Upper lobe of left lung (tissue), 6 donors: Measurements from ENCODE around the gene ZFR2. TPM values are rescaled to one million over a fixed set of nuclear protein-coding genes. Genes with fewer than 3 reads are reported as not detected.

Source experiments
- ATAC-seq, 2 donors: fragments of 200-7000 bp; cut with Tn5 transposase; one replicate each; pipeline ENCODE4 v1.9.1; 2022; ENCODE audit warnings: mild to moderate bottlenecking in 2 of 2, moderate library complexity in 2 of 2; ENCODE audit not compliant: low FRiP score in 2 of 2
- DNase-seq, 2 donors: peaks; one replicate each; pipeline ENCODE4 v3.0.0-alpha.2; 2019 to 2020
- H3K27ac ChIP-seq, 4 donors: fragments of 200-600 bp; sonication (generic); one replicate each; pipeline ENCODE4 v1.5.1; 2016 to 2019
- H3K27me3 ChIP-seq, 4 donors: fragments of 200-600 bp; sonication (generic); one replicate each; pipeline ENCODE4 v1.5.1; 2017 to 2019
- H3K36me3 ChIP-seq, 4 donors: fragments of 200-600 bp; sonication (generic); one replicate each; pipeline ENCODE4 v1.5.1; 2016 to 2019
- H3K4me1 ChIP-seq, 4 donors: fragments of 200-600 bp; sonication (generic); one replicate each; pipeline ENCODE4 v1.5.1; 2018 to 2019
- H3K4me3 ChIP-seq, 4 donors: fragments of 200-600 bp; sonication (generic); one replicate each; pipeline ENCODE4 v1.5.1; 2017 to 2019; ENCODE audit warnings: mild to moderate bottlenecking in 2 of 4, moderate library complexity in 1 of 4
- H3K9me3 ChIP-seq, 4 donors: fragments of 200-600 bp; sonication (generic); one replicate each; pipeline ENCODE4 v1.5.1; 2018 to 2019
- CTCF ChIP-seq, 6 experiments: fragments of 450-650 bp in 4 of 6; fragments of 200-600 bp in 2 of 6; sonication (generic) in 2 of 6; IDR thresholded peaks; one replicate each; pipeline ENCODE4 v1.5.1; 2016 to 2019; ENCODE audit warnings: antibody characterized with exemption in 6 of 6
- EP300 ChIP-seq, 4 donors: sonication (generic); formaldehyde crosslinking; IDR thresholded peaks; one replicate each; pipeline ENCODE4 v1.5.1; 2017; ENCODE audit warnings: antibody characterized with exemption in 4 of 4, control low read depth in 2 of 4
- POLR2A ChIP-seq, 4 donors: fragments of 450-650 bp; IDR thresholded peaks; one replicate each; pipeline ENCODE4 v1.5.1; 2016 to 2017; ENCODE audit warnings: antibody characterized with exemption in 4 of 4, mild to moderate bottlenecking in 2 of 4
- POLR2AphosphoS5 ChIP-seq, 2 donors: sonication (generic); formaldehyde crosslinking; IDR thresholded peaks; one replicate each; pipeline ENCODE4 v1.5.1; 2017; ENCODE audit warnings: antibody characterized with exemption in 2 of 2
- WGBS, 2 donors: methylation state at CpG; one replicate each; pipeline ENCODE4 v1.1.5; 2017 to 2018; 5-methylcytosine and 5-hydroxymethylcytosine counted together
- total RNA-seq, 6 donors: library from RNA; depleted of rRNA in 4 of 6; stranded (reverse); fragments of >200 nt in 4 of 6; gene quantifications; one replicate each; pipeline versions ENCODE4 v1.1.0 to v1.2.1, GENCODE V29; 2016 to 2021
- donor health status: DM: no; HTN: no; CAD: no; lungs with moderate emphysema.
- donor health status: DM: no; HTN: yes; CAD: no; lungs with severe emphysema.

Gene ZFR2
- total RNA-seq, 6 donors from 2014 or later = 0.11 to 4.2 (median 0.30) TPM; not detected in 3

- peaks cover 32 to 49% (median 35%) of the 10 kb centered on the region in 4 donors for H3K4me1 ChIP-seq
- TF ChIP-seq POLR2AphosphoS5 (IDR thresholded peaks at IDR 0.05) = no peak
- TF ChIP-seq POLR2A (IDR thresholded peaks at IDR 0.05) = no peak
- no peak for TF ChIP-seq EP300 (IDR thresholded peaks at IDR 0.05)
- no peak for TF ChIP-seq CTCF (IDR thresholded peaks at IDR 0.05)
Measured at GRCh38 chr19:3814648-3815047, 54.2 kb downstream of the ZFR2 start.

GRCh38 chr19:3813473-3814392 is 55.1 kb downstream of the ZFR2 start:
- Histone ChIP-seq H3K27ac (peak overlapping the region; percentile 78 to 92 (median 84)), H3K36me3 (no peaks in the 10 kb centered on the region), H3K9me3 (no peaks in the 10 kb centered on the region), H3K4me1 (peaks cover 31 to 50% (median 33%) of the 10 kb centered on the region in 4 donors), H3K4me3 (no peak overlapping the region), H3K27me3 (no peaks in the 10 kb centered on the region)
- WGBS, 2 donors = 66 to 75% methylated on average over 7 to 21 of the region's 22 CpGs
- TF ChIP-seq CTCF (IDR thresholded peaks at IDR 0.05) (no peak), POLR2A (IDR thresholded peaks at IDR 0.05) (no peak), POLR2AphosphoS5 (IDR thresholded peaks at IDR 0.05) (no peak), EP300 (IDR thresholded peaks at IDR 0.05) (no peak)
- DNase-seq = no peak
- no peak for ATAC-seq

More at GRCh38 chr19:3814648-3815047, 54.2 kb downstream of the ZFR2 start:
- Histone ChIP-seq H3K27ac (peak overlapping the region in 2 of 4 donors; percentile 12 to 90), H3K36me3 (no peaks in the 10 kb centered on the region), H3K9me3 (no peaks in the 10 kb centered on the region), H3K4me3 (no peak overlapping the region), H3K27me3 (no peaks in the 10 kb centered on the region)
- WGBS, 2 donors = 86 to 92% methylated on average over 4 of the region's 4 CpGs
- no peak for ATAC-seq
- DNase-seq = no peak

DNA sequence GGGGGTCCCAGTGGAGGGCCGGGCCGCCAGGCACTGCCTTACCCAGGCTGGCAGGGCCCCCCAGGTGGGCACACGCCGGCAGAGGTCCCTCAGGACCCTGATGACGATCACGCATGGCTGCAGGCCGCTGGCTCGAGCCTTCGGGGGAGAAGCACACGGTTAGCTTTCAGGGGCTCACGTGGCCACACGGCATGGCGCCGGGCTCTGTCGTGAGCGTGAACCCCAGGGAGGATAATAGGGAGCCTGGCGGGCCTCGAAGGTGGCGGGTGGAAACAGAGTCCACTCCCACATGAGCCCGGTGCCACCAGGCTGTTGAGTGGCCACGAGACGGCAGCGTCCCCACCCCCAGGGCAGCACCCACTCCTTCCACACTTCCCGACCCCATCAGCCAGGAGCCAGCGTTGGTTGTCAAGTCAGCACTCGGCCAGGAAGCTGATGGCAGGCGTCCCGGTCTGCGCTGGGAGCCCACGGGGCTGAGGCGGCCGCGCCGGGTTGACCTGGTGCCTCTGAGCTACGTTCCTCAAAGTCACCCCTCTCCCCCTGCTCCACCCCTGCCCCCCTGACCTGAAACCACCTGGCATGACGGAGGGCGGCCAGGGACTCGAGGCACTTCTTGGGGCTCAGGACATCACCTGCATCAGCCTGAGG is 58.0 kb downstream of the ZFR2 start:
- 66 to 76% methylated on average over 7 to 19 of the region's 38 CpGs for WGBS, 2 donors
- TF ChIP-seq POLR2A (IDR thresholded peaks at IDR 0.05) (no peak), CTCF (IDR thresholded peaks at IDR 0.05) (no peak), POLR2AphosphoS5 (IDR thresholded peaks at IDR 0.05) (no peak), EP300 (IDR thresholded peaks at IDR 0.05) (no peak)
- no peaks in the 10 kb centered on the region for H3K9me3 ChIP-seq
- no peaks in the 10 kb centered on the region for H3K27me3 ChIP-seq
- peak overlapping the region; percentile 67 to 92 (median 84) for H3K27ac ChIP-seq
- DNase-seq = peak in 1 of 2 donors; percentile 80
- H3K36me3 ChIP-seq = no peaks in the 10 kb centered on the region
- ATAC-seq = no peak
- peaks cover 37 to 67% (median 41%) of the 10 kb centered on the region in 4 donors for H3K4me1 ChIP-seq
- H3K4me3 ChIP-seq = no peak overlapping the region

- 74 to 79% methylated on average over 9 to 20 of the region's 26 CpGs for WGBS, 2 donors
- H3K4me3 ChIP-seq = no peak overlapping the region
- TF ChIP-seq POLR2A (IDR thresholded peaks at IDR 0.05) (no peak), CTCF (IDR thresholded peaks at IDR 0.05) (no peak), POLR2AphosphoS5 (IDR thresholded peaks at IDR 0.05) (no peak), EP300 (IDR thresholded peaks at IDR 0.05) (no peak)
- no peaks in the 10 kb centered on the region for H3K36me3 ChIP-seq
- H3K27me3 ChIP-seq = no peaks in the 10 kb centered on the region
- H3K27ac ChIP-seq = peak overlapping the region; percentile 67 to 92 (median 84)
- H3K9me3 ChIP-seq = no peaks in the 10 kb centered on the region
- H3K4me1 ChIP-seq = peaks cover 37 to 67% (median 41%) of the 10 kb centered on the region in 4 donors
- DNase-seq = peak in 1 of 2 donors; percentile 75
- no peak for ATAC-seq
Measured at GRCh38 chr19:3809881-3810707, 58.7 kb downstream of the ZFR2 start.
